ENCODE data around the gene TDP1. TPM values are rescaled to one million over a fixed set of nuclear protein-coding genes. Genes with fewer than 3 reads are reported as not detected.

Gene TDP1
- total and polyA plus RNA-seq, 2 of the 13 experiments (the other 11 are each of a cell fraction or from before 2014, with no cell fraction given), result 16.4 to 31.2 TPM

DNA sequence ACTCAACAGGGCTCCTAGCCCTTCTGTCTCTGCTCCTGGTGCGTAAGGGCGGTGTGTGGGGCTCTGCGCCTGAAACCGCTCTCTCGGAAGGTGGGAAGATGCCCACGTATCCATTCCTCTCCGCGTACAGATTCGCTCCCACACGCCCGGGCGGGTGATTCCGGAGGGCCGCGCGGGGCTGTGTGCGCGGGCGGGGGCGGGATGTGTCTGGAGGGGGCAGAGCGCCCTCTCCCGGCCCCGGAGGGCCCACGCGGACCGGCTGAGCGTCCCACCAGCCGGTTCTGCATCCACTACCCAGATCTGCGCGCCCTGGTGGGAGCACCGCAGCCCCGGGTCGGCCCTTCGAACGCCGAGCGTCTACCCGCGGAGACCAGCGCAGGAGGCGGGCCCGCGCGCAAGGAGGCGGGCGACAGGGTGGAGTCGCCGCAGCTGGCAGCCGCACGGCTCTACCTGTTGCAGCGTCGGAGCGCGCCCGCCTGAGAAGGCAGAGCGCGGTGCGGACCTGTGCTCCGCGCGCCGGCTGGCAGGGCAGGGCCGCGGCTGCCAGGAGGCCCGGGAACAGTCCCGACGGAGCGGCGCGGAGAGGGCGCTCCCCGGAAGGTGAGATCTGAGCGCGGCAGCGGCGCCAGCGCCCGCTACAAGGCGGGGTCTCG is 104.7 kb downstream of the TDP1 start (continued):
- 0 out of 2 replicates have a peak, but pooled peaks have one; percentile 37 for TF ChIP-seq ZNF546 (CRISPR knock-in tag; conservative IDR thresholded peaks at IDR 0.05)
- no peak for TF ChIP-seq ZNF709 (CRISPR knock-in tag; IDR thresholded peaks at IDR 0.05)
- no peak for TF ChIP-seq MXD4 (CRISPR knock-in tag; IDR thresholded peaks at IDR 0.05)
- TF ChIP-seq, protein P1, sequence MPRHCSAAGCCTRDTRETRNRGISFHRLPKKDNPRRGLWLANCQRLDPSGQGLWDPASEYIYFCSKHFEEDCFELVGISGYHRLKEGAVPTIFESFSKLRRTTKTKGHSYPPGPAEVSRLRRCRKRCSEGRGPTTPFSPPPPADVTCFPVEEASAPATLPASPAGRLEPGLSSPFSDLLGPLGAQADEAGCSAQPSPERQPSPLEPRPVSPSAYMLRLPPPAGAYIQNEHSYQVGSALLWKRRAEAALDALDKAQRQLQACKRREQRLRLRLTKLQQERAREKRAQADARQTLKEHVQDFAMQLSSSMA (CRISPR knock-in tag; IDR thresholded peaks at IDR 0.05), result no peak
- TF ChIP-seq PHF20 (CRISPR knock-in tag; IDR thresholded peaks at IDR 0.05), result no peak
- TF ChIP-seq KDM3A (CRISPR knock-in tag; IDR thresholded peaks at IDR 0.05; ENCODE audit: low read depth), result no peak
- TF ChIP-seq, protein P2, sequence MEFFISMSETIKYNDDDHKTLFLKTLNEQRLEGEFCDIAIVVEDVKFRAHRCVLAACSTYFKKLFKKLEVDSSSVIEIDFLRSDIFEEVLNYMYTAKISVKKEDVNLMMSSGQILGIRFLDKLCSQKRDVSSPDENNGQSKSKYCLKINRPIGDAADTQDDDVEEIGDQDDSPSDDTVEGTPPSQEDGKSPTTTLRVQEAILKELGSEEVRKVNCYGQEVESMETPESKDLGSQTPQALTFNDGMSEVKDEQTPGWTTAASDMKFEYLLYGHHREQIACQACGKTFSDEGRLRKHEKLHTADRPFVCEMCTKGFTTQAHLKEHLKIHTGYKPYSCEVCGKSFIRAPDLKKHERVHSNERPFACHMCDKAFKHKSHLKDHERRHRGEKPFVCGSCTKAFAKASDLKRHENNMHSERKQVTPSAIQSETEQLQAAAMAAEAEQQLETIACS (CRISPR knock-in tag; IDR thresholded peaks at IDR 0.05), result 0 out of 2 replicates have a peak, but pooled peaks have one; percentile 51
- no peak for TF ChIP-seq PRMT3 (CRISPR knock-in tag; IDR thresholded peaks at IDR 0.05; ENCODE audit: borderline replicate concordance, low read depth)
- no peak for TF ChIP-seq HDAC2 (CRISPR knock-in tag; IDR thresholded peaks at IDR 0.05)
- no peak for TF ChIP-seq KLF13 (CRISPR knock-in tag; IDR thresholded peaks at IDR 0.05)
- no peak for TF ChIP-seq TCF12 (IDR thresholded peaks at IDR 0.05)
- no peak for TF ChIP-seq TCF12 (CRISPR knock-in tag; IDR thresholded peaks at IDR 0.05)
- TF ChIP-seq ZNF484 (CRISPR knock-in tag; IDR thresholded peaks at IDR 0.05; ENCODE audit: borderline replicate concordance, low read depth), result no peak
- TF ChIP-seq ZNF563 (CRISPR knock-in tag; IDR thresholded peaks at IDR 0.05), result no peak
- no peak for TF ChIP-seq ZNF234 (CRISPR knock-in tag; conservative IDR thresholded peaks at IDR 0.05)
- TF ChIP-seq ZNF772 (CRISPR knock-in tag; IDR thresholded peaks at IDR 0.05), result no peak
- TF ChIP-seq, protein P3, sequence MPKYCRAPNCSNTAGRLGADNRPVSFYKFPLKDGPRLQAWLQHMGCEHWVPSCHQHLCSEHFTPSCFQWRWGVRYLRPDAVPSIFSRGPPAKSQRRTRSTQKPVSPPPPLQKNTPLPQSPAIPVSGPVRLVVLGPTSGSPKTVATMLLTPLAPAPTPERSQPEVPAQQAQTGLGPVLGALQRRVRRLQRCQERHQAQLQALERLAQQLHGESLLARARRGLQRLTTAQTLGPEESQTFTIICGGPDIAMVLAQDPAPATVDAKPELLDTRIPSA (CRISPR knock-in tag; IDR thresholded peaks at IDR 0.05; ENCODE audit: borderline replicate concordance), result no peak
- TF ChIP-seq ZNF644 (CRISPR knock-in tag; IDR thresholded peaks at IDR 0.05; ENCODE audit: low read depth), result no peak
- no peak for TF ChIP-seq ZNF329 (CRISPR knock-in tag; IDR thresholded peaks at IDR 0.05; ENCODE audit: low read depth)
- TF ChIP-seq, protein P4, sequence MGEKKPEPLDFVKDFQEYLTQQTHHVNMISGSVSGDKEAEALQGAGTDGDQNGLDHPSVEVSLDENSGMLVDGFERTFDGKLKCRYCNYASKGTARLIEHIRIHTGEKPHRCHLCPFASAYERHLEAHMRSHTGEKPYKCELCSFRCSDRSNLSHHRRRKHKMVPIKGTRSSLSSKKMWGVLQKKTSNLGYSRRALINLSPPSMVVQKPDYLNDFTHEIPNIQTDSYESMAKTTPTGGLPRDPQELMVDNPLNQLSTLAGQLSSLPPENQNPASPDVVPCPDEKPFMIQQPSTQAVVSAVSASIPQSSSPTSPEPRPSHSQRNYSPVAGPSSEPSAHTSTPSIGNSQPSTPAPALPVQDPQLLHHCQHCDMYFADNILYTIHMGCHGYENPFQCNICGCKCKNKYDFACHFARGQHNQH (CRISPR knock-in tag; IDR thresholded peaks at IDR 0.05), result no peak
- TF ChIP-seq TOE1 (CRISPR knock-in tag; IDR thresholded peaks at IDR 0.05), result no peak
- no peak for TF ChIP-seq KLF11 (CRISPR knock-in tag; IDR thresholded peaks at IDR 0.05)
- no peak for TF ChIP-seq ZSCAN12 (CRISPR knock-in tag; IDR thresholded peaks at IDR 0.05)
- TF ChIP-seq, protein P5, sequence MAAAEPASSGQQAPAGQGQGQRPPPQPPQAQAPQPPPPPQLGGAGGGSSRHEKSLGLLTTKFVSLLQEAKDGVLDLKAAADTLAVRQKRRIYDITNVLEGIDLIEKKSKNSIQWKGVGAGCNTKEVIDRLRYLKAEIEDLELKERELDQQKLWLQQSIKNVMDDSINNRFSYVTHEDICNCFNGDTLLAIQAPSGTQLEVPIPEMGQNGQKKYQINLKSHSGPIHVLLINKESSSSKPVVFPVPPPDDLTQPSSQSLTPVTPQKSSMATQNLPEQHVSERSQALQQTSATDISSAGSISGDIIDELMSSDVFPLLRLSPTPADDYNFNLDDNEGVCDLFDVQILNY (CRISPR knock-in tag; conservative IDR thresholded peaks at IDR 0.05), result no peak
- no peak for TF ChIP-seq U2AF2 (IDR thresholded peaks at IDR 0.05; ENCODE audit: low read depth, low read length)
- TF ChIP-seq ZFY (CRISPR knock-in tag; IDR thresholded peaks at IDR 0.05), result peak; percentile 53; the same call in 1 of the 2 replicates
- no peak for TF ChIP-seq ZNF766 (CRISPR knock-in tag; IDR thresholded peaks at IDR 0.05; ENCODE audit: borderline replicate concordance)
- no peak for TF ChIP-seq NFE2 (CRISPR knock-in tag; IDR thresholded peaks at IDR 0.05)
- TF ChIP-seq FOXJ3 (CRISPR knock-in tag; IDR thresholded peaks at IDR 0.05; ENCODE audit: borderline replicate concordance), result no peak

Measured in HepG2 (cell line).